ENCODE measurements around the gene STX10. TPM values are rescaled to one million over a fixed set of nuclear protein-coding genes. Genes with fewer than 3 reads are reported as not detected.
A peak's percentile ranks its signal among the peaks of the same experiment; 100 is the strongest.

The STX10 gene
- total and polyA plus RNA-seq, 9 of the 15 experiments (the other 6 are each of a cell fraction or from before 2014, with no cell fraction given): 0.51 to 66.3 (median 31.0) TPM

GRCh38 chr19:13099073-13099999 is 50.8 kb downstream of the STX10 start (continued):
- TF ChIP-seq ZBTB11 (CRISPR knock-in tag; IDR thresholded peaks at IDR 0.05): peak in 2 of 3 experiments; percentile 78 to 94; a peak in 4 of 6 replicates
- no peak for TF ChIP-seq STAT5A (IDR thresholded peaks at IDR 0.05; ENCODE audit: borderline replicate concordance, low read length)
- TF ChIP-seq SRSF9 (IDR thresholded peaks at IDR 0.05; ENCODE audit: borderline replicate concordance, low read depth, low read length): no peak
- no peak for TF ChIP-seq HMG20B (CRISPR knock-in tag; IDR thresholded peaks at IDR 0.05)
- 0 out of 2 replicates have a peak, but pooled peaks have one; percentile 16 for TF ChIP-seq NR2C2 (CRISPR knock-in tag; IDR thresholded peaks at IDR 0.05)
- 0 out of 2 replicates have a peak, but pooled peaks have one; percentile 53 for TF ChIP-seq NR2C2 (tag; IDR thresholded peaks at IDR 0.05)
- TF ChIP-seq, protein P1, sequence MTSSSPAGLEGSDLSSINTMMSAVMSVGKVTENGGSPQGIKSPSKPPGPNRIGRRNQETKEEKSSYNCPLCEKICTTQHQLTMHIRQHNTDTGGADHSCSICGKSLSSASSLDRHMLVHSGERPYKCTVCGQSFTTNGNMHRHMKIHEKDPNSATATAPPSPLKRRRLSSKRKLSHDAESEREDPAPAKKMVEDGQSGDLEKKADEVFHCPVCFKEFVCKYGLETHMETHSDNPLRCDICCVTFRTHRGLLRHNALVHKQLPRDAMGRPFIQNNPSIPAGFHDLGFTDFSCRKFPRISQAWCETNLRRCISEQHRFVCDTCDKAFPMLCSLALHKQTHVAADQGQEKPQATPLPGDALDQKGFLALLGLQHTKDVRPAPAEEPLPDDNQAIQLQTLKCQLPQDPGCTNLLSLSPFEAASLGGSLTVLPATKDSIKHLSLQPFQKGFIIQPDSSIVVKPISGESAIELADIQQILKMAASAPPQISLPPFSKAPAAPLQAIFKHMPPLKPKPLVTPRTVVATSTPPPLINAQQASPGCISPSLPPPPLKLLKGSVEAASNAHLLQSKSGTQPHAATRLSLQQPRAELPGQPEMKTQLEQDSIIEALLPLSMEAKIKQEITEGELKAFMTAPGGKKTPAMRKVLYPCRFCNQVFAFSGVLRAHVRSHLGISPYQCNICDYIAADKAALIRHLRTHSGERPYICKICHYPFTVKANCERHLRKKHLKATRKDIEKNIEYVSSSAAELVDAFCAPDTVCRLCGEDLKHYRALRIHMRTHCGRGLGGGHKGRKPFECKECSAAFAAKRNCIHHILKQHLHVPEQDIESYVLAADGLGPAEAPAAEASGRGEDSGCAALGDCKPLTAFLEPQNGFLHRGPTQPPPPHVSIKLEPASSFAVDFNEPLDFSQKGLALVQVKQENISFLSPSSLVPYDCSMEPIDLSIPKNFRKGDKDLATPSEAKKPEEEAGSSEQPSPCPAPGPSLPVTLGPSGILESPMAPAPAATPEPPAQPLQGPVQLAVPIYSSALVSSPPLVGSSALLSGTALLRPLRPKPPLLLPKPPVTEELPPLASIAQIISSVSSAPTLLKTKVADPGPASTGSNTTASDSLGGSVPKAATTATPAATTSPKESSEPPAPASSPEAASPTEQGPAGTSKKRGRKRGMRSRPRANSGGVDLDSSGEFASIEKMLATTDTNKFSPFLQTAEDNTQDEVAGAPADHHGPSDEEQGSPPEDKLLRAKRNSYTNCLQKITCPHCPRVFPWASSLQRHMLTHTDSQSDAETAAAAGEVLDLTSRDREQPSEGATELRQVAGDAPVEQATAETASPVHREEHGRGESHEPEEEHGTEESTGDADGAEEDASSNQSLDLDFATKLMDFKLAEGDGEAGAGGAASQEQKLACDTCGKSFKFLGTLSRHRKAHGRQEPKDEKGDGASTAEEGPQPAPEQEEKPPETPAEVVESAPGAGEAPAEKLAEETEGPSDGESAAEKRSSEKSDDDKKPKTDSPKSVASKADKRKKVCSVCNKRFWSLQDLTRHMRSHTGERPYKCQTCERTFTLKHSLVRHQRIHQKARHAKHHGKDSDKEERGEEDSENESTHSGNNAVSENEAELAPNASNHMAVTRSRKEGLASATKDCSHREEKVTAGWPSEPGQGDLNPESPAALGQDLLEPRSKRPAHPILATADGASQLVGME (CRISPR knock-in tag; IDR thresholded peaks at IDR 0.05): peak; percentile 51; the same call in 1 of the 2 replicates
- TF ChIP-seq, protein P2, sequence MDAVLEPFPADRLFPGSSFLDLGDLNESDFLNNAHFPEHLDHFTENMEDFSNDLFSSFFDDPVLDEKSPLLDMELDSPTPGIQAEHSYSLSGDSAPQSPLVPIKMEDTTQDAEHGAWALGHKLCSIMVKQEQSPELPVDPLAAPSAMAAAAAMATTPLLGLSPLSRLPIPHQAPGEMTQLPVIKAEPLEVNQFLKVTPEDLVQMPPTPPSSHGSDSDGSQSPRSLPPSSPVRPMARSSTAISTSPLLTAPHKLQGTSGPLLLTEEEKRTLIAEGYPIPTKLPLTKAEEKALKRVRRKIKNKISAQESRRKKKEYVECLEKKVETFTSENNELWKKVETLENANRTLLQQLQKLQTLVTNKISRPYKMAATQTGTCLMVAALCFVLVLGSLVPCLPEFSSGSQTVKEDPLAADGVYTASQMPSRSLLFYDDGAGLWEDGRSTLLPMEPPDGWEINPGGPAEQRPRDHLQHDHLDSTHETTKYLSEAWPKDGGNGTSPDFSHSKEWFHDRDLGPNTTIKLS (IDR thresholded peaks at IDR 0.05; ENCODE audit: borderline replicate concordance, low read depth): peak; percentile 50; the same call in 1 of the 2 replicates
- TF ChIP-seq, protein P3, sequence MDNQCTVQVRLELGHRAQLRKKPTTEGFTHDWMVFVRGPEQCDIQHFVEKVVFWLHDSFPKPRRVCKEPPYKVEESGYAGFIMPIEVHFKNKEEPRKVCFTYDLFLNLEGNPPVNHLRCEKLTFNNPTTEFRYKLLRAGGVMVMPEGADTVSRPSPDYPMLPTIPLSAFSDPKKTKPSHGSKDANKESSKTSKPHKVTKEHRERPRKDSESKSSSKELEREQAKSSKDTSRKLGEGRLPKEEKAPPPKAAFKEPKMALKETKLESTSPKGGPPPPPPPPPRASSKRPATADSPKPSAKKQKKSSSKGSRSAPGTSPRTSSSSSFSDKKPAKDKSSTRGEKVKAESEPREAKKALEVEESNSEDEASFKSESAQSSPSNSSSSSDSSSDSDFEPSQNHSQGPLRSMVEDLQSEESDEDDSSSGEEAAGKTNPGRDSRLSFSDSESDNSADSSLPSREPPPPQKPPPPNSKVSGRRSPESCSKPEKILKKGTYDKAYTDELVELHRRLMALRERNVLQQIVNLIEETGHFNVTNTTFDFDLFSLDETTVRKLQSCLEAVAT (IDR thresholded peaks at IDR 0.05): no peak
- TF ChIP-seq KDM5B (IDR thresholded peaks at IDR 0.05; ENCODE audit: insufficient replicate concordance, low read depth, low read length): peak; percentile 63
- TF ChIP-seq GABPA (tag; conservative IDR thresholded peaks at IDR 0.05; ENCODE audit: low read depth): peak; percentile 92
- no peak for TF ChIP-seq U2AF1 (optimal IDR thresholded peaks at IDR 0.05; ENCODE audit: low read depth, low read length)

Measured in K562 (cell line).